ENCODE data around the gene CCND3. TPM values are rescaled to one million over a fixed set of nuclear protein-coding genes. Genes with fewer than 3 reads are reported as not detected.

The CCND3 gene
- total RNA-seq, 4 donors from 2014 or later = 130 to 169 (median 157) TPM

GRCh38 chr6:41974281-41974825 is 32.7 kb upstream of the CCND3 start:
- H3K4me3 ChIP-seq (ENCODE audit: low read depth, poor library complexity, severe bottlenecking) = no peak overlapping the region
- DNase-seq (ENCODE audit: low spot score in 2 of 2) = no peak
- intact Hi-C loops (cut with DNase I; ENCODE audit: low total_unique reads) = no loop called here
- WGBS, 2 donors = 90 to 95% methylated on average over 5 of the region's 5 CpGs
- no peak for TF ChIP-seq POLR2A (IDR thresholded peaks at IDR 0.05)
- TF ChIP-seq, protein P1, sequence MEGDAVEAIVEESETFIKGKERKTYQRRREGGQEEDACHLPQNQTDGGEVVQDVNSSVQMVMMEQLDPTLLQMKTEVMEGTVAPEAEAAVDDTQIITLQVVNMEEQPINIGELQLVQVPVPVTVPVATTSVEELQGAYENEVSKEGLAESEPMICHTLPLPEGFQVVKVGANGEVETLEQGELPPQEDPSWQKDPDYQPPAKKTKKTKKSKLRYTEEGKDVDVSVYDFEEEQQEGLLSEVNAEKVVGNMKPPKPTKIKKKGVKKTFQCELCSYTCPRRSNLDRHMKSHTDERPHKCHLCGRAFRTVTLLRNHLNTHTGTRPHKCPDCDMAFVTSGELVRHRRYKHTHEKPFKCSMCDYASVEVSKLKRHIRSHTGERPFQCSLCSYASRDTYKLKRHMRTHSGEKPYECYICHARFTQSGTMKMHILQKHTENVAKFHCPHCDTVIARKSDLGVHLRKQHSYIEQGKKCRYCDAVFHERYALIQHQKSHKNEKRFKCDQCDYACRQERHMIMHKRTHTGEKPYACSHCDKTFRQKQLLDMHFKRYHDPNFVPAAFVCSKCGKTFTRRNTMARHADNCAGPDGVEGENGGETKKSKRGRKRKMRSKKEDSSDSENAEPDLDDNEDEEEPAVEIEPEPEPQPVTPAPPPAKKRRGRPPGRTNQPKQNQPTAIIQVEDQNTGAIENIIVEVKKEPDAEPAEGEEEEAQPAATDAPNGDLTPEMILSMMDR (IDR thresholded peaks at IDR 0.05) = no peak

DNA sequence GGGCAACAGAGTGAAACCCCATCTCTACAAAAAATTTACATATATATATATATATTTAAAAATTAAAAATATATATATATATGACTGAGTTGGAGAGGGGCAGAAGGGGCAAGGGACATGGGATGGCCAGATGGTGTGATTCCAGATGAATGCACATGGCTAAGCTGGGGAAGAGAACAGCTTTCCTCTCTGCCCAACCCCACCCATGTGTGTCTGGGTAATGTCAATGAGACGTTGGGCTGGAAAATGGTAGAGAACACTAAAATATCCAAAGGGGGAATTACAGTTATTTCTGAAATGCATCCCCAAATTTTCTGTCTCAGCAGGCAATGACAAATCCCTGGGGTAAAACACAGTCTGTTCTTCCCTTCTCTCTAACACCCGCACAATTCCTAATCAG is 31.2 kb upstream of the CCND3 start:
- 66 to 71% methylated on average over 2 of the region's 2 CpGs for WGBS, 2 donors
- no peak overlapping the region for H3K4me3 ChIP-seq (ENCODE audit: low read depth, poor library complexity, severe bottlenecking)
- TF ChIP-seq, protein P1 (IDR thresholded peaks at IDR 0.05) = no peak
- TF ChIP-seq POLR2A (IDR thresholded peaks at IDR 0.05) = no peak
- intact Hi-C loops (cut with DNase I; ENCODE audit: low total_unique reads) = no loop called here
- DNase-seq (ENCODE audit: low spot score in 2 of 2) = no peak

- intact Hi-C loops (cut with DNase I; ENCODE audit: low total_unique reads) = no loop called here
- TF ChIP-seq POLR2A (IDR thresholded peaks at IDR 0.05) = no peak
- TF ChIP-seq, protein P1 (IDR thresholded peaks at IDR 0.05) = no peak
- H3K4me3 ChIP-seq (ENCODE audit: low read depth, poor library complexity, severe bottlenecking) = no peak overlapping the region
- WGBS, 2 donors = 51 to 65% methylated on average over 4 of the region's 4 CpGs
- DNase-seq (ENCODE audit: low spot score in 2 of 2) = peak; percentile 32 to 53
Observed at GRCh38 chr6:41970436-41970846, 28.8 kb upstream of the CCND3 start.

- no peak for TF ChIP-seq POLR2A (IDR thresholded peaks at IDR 0.05)
- TF ChIP-seq, protein P1 (IDR thresholded peaks at IDR 0.05) = no peak
- peak in 1 of 2 donors; percentile 20 for DNase-seq (ENCODE audit: low spot score in 2 of 2)
- no peak overlapping the region for H3K4me3 ChIP-seq (ENCODE audit: low read depth, poor library complexity, severe bottlenecking)
- WGBS, 2 donors = 81 to 87% methylated on average over 7 of the region's 7 CpGs
- intact Hi-C loops (cut with DNase I; ENCODE audit: low total_unique reads) = no loop called here
Observed at GRCh38 chr6:41967312-41968287, 26.0 kb upstream of the CCND3 start.

DNA sequence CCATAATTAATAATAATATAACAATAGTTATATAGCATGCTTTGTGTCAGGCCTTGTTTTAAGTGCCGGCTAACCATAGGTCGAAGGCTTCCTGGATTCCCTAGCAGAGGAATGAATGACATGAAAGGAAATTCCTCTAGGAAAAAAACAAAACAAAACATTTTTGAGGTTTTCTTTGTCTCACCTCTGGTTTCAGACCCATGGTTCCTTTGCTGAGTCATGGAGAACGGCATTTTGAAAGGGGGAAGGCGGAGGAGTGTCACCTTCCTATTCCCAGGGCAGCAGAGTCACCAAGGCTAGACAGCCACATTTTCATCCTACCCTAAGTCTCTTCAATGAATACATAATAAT is 25.3 kb upstream of the CCND3 start:
- 75 to 82% methylated on average over 4 of the region's 4 CpGs for WGBS, 2 donors
- intact Hi-C loops (cut with DNase I; ENCODE audit: low total_unique reads) = no loop called here
- no peak overlapping the region for H3K4me3 ChIP-seq (ENCODE audit: low read depth, poor library complexity, severe bottlenecking)
- TF ChIP-seq, protein P1 (IDR thresholded peaks at IDR 0.05) = no peak
- TF ChIP-seq POLR2A (IDR thresholded peaks at IDR 0.05) = no peak
- DNase-seq (ENCODE audit: low spot score in 2 of 2) = no peak
